ENCODE results near the gene GABRG3. TPM values are rescaled to one million over a fixed set of nuclear protein-coding genes. Genes with fewer than 3 reads are reported as not detected.

The GABRG3 gene
- total and polyA plus RNA-seq, 2 experiments from 2014 or later = 0.10 to 1.4 TPM

DNA sequence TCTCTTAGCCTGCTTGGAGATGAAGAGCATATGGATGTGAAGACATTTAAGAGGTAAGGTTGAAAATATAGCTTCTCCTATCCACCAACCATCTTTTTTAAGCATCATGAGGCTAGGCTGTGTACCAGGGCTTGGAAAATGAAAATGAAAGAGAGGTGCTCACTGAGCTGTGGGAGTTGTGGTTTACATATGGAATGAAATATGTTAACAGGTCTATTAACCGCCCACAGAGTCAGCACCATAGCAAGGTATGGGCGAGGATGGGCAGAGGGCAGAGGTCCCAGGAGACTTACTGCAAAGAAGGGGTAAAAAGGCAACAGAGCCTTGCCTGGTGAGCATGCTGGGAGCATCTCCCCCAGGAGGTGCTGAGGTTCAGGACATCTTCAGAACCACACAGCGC is 273.1 kb downstream of the GABRG3 start:
- Mint-ChIP-seq H3K4me3 (no peak overlapping the region), H3K9me3 (no peaks in the 10 kb centered on the region)

More for the DNA sequence above, 273.1 kb downstream of the GABRG3 start:
- H3K9me2 ChIP-seq (ENCODE audit: insufficient read depth) = no peaks in the 10 kb centered on the region
- peaks cover 2% of the 10 kb centered on the region; the same call in 1 of the 3 replicates for H3K4me1 Mint-ChIP-seq
- no peaks in the 10 kb centered on the region for H3K36me3 Mint-ChIP-seq (ENCODE audit: low read depth)
- H3K27ac Mint-ChIP-seq = no peak overlapping the region
- H3K27me3 Mint-ChIP-seq (ENCODE audit: insufficient read depth, low read depth, poor library complexity) = peaks cover 2% of the 10 kb centered on the region
- no peak overlapping the region for H2AFZ ChIP-seq
- no peaks in the 10 kb centered on the region for H3K36me3 ChIP-seq (ENCODE audit: insufficient read depth)
- TF ChIP-seq, protein P1, sequence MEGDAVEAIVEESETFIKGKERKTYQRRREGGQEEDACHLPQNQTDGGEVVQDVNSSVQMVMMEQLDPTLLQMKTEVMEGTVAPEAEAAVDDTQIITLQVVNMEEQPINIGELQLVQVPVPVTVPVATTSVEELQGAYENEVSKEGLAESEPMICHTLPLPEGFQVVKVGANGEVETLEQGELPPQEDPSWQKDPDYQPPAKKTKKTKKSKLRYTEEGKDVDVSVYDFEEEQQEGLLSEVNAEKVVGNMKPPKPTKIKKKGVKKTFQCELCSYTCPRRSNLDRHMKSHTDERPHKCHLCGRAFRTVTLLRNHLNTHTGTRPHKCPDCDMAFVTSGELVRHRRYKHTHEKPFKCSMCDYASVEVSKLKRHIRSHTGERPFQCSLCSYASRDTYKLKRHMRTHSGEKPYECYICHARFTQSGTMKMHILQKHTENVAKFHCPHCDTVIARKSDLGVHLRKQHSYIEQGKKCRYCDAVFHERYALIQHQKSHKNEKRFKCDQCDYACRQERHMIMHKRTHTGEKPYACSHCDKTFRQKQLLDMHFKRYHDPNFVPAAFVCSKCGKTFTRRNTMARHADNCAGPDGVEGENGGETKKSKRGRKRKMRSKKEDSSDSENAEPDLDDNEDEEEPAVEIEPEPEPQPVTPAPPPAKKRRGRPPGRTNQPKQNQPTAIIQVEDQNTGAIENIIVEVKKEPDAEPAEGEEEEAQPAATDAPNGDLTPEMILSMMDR (conservative IDR thresholded peaks at IDR 0.05; ENCODE audit: low read depth in 2 of 2) = no peak
- TF ChIP-seq NANOG (IDR thresholded peaks at IDR 0.05; ENCODE audit: borderline replicate concordance) (no peak), EZH2phosphoT487 (IDR thresholded peaks at IDR 0.05; ENCODE audit: unreplicated experiment) (no peak), JUNB (IDR thresholded peaks at IDR 0.05; ENCODE audit: unreplicated experiment) (no peak), ZNF114 (CRISPR knock-in tag; IDR thresholded peaks at IDR 0.05) (no peak), ZNF331 (CRISPR knock-in tag; IDR thresholded peaks at IDR 0.05; ENCODE audit: low read depth) (no peak), EZH2 (IDR thresholded peaks at IDR 0.05; ENCODE audit: low read depth, unreplicated experiment) (no peak), CREB1 (CRISPR knock-in tag; IDR thresholded peaks at IDR 0.05; ENCODE audit: low read depth) (no peak), POLR2AphosphoS5 (IDR thresholded peaks at IDR 0.05; ENCODE audit: low read depth) (no peak), STAT1 (IDR thresholded peaks at IDR 0.05; ENCODE audit: unreplicated experiment) (no peak)
- TF ChIP-seq, protein P2, sequence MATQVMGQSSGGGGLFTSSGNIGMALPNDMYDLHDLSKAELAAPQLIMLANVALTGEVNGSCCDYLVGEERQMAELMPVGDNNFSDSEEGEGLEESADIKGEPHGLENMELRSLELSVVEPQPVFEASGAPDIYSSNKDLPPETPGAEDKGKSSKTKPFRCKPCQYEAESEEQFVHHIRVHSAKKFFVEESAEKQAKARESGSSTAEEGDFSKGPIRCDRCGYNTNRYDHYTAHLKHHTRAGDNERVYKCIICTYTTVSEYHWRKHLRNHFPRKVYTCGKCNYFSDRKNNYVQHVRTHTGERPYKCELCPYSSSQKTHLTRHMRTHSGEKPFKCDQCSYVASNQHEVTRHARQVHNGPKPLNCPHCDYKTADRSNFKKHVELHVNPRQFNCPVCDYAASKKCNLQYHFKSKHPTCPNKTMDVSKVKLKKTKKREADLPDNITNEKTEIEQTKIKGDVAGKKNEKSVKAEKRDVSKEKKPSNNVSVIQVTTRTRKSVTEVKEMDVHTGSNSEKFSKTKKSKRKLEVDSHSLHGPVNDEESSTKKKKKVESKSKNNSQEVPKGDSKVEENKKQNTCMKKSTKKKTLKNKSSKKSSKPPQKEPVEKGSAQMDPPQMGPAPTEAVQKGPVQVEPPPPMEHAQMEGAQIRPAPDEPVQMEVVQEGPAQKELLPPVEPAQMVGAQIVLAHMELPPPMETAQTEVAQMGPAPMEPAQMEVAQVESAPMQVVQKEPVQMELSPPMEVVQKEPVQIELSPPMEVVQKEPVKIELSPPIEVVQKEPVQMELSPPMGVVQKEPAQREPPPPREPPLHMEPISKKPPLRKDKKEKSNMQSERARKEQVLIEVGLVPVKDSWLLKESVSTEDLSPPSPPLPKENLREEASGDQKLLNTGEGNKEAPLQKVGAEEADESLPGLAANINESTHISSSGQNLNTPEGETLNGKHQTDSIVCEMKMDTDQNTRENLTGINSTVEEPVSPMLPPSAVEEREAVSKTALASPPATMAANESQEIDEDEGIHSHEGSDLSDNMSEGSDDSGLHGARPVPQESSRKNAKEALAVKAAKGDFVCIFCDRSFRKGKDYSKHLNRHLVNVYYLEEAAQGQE (IDR thresholded peaks at IDR 0.05; ENCODE audit: unreplicated experiment) = no peak
- TF ChIP-seq, protein P3, sequence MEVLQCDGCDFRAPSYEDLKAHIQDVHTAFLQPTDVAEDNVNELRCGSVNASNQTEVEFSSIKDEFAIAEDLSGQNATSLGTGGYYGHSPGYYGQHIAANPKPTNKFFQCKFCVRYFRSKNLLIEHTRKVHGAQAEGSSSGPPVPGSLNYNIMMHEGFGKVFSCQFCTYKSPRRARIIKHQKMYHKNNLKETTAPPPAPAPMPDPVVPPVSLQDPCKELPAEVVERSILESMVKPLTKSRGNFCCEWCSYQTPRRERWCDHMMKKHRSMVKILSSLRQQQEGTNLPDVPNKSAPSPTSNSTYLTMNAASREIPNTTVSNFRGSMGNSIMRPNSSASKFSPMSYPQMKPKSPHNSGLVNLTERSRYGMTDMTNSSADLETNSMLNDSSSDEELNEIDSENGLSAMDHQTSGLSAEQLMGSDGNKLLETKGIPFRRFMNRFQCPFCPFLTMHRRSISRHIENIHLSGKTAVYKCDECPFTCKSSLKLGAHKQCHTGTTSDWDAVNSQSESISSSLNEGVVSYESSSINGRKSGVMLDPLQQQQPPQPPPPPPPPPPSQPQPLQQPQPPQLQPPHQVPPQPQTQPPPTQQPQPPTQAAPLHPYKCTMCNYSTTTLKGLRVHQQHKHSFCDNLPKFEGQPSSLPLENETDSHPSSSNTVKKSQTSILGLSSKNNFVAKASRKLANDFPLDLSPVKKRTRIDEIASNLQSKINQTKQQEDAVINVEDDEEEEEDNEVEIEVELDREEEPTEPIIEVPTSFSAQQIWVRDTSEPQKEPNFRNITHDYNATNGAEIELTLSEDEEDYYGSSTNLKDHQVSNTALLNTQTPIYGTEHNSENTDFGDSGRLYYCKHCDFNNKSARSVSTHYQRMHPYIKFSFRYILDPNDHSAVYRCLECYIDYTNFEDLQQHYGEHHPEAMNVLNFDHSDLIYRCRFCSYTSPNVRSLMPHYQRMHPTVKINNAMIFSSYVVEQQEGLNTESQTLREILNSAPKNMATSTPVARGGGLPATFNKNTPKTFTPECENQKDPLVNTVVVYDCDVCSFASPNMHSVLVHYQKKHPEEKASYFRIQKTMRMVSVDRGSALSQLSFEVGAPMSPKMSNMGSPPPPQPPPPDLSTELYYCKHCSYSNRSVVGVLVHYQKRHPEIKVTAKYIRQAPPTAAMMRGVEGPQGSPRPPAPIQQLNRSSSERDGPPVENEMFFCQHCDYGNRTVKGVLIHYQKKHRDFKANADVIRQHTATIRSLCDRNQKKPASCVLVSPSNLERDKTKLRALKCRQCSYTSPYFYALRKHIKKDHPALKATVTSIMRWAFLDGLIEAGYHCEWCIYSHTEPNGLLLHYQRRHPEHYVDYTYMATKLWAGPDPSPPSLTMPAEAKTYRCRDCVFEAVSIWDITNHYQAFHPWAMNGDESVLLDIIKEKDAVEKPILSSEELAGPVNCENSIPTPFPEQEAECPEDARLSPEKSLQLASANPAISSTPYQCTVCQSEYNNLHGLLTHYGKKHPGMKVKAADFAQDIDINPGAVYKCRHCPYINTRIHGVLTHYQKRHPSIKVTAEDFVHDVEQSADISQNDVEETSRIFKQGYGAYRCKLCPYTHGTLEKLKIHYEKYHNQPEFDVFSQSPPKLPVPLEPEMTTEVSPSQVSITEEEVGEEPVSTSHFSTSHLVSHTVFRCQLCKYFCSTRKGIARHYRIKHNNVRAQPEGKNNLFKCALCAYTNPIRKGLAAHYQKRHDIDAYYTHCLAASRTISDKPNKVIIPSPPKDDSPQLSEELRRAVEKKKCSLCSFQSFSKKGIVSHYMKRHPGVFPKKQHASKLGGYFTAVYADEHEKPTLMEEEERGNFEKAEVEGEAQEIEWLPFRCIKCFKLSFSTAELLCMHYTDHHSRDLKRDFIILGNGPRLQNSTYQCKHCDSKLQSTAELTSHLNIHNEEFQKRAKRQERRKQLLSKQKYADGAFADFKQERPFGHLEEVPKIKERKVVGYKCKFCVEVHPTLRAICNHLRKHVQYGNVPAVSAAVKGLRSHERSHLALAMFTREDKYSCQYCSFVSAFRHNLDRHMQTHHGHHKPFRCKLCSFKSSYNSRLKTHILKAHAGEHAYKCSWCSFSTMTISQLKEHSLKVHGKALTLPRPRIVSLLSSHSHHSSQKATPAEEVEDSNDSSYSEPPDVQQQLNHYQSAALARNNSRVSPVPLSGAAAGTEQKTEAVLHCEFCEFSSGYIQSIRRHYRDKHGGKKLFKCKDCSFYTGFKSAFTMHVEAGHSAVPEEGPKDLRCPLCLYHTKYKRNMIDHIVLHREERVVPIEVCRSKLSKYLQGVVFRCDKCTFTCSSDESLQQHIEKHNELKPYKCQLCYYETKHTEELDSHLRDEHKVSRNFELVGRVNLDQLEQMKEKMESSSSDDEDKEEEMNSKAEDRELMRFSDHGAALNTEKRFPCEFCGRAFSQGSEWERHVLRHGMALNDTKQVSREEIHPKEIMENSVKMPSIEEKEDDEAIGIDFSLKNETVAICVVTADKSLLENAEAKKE (CRISPR knock-in tag; IDR thresholded peaks at IDR 0.05) = no peak
- TF ChIP-seq, protein P4, sequence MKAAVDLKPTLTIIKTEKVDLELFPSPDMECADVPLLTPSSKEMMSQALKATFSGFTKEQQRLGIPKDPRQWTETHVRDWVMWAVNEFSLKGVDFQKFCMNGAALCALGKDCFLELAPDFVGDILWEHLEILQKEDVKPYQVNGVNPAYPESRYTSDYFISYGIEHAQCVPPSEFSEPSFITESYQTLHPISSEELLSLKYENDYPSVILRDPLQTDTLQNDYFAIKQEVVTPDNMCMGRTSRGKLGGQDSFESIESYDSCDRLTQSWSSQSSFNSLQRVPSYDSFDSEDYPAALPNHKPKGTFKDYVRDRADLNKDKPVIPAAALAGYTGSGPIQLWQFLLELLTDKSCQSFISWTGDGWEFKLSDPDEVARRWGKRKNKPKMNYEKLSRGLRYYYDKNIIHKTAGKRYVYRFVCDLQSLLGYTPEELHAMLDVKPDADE (IDR thresholded peaks at IDR 0.05) = no peak
- no peaks in the 10 kb centered on the region for H4K20me1 ChIP-seq (replicated peaks; ENCODE audit: insufficient read depth)
- no peak overlapping the region for H3K4me3 ChIP-seq
- no peaks in the 10 kb centered on the region for H3F3A ChIP-seq (replicated peaks; ENCODE audit: low read depth)
- H3K79me2 ChIP-seq (replicated peaks; ENCODE audit: insufficient read depth) = no peaks in the 10 kb centered on the region
- no peak for ATAC-seq
- H3K4me1 ChIP-seq (ENCODE audit: insufficient read depth) = no peaks in the 10 kb centered on the region
- no peak for DNase-seq (ENCODE audit: low spot score)
- H3K27me3 ChIP-seq (ENCODE audit: insufficient read depth) = no peaks in the 10 kb centered on the region
- no peak overlapping the region for H3K27ac ChIP-seq (ENCODE audit: low read depth)
- no peak overlapping the region for H3K4me2 ChIP-seq

Data from GM23338 (cell line).